ENCODE results near the gene IGFLR1. TPM values are rescaled to one million over a fixed set of nuclear protein-coding genes. Genes with fewer than 3 reads are reported as not detected.
A peak's percentile ranks its signal among the peaks of the same experiment; 100 is the strongest.

Gene IGFLR1
- total RNA-seq, 1 donor from 2014 or later, result 3.8 TPM

DNA sequence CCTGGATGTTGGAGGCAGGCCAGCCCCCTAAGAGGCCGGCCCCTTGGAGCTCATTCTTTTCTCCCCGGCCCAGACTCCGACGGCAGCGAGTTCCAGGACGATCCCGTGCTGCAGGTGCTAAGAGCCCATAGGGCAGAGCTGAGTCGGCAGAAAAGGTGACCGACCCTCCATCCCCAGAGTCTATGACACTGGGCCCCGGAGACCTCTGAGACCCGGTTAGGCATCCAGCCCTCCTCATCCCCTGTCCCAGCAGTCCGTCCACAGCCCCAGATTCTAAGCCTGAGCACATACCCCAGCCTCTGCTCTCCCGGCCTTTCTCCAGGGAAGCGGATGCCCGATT lies 25.8 kb upstream of the IGFLR1 start:
- TF ChIP-seq, protein P1, sequence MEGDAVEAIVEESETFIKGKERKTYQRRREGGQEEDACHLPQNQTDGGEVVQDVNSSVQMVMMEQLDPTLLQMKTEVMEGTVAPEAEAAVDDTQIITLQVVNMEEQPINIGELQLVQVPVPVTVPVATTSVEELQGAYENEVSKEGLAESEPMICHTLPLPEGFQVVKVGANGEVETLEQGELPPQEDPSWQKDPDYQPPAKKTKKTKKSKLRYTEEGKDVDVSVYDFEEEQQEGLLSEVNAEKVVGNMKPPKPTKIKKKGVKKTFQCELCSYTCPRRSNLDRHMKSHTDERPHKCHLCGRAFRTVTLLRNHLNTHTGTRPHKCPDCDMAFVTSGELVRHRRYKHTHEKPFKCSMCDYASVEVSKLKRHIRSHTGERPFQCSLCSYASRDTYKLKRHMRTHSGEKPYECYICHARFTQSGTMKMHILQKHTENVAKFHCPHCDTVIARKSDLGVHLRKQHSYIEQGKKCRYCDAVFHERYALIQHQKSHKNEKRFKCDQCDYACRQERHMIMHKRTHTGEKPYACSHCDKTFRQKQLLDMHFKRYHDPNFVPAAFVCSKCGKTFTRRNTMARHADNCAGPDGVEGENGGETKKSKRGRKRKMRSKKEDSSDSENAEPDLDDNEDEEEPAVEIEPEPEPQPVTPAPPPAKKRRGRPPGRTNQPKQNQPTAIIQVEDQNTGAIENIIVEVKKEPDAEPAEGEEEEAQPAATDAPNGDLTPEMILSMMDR (conservative IDR thresholded peaks at IDR 0.05), result no peak
- Mint-ChIP-seq H3K36me3 (peaks cover 8% of the 10 kb centered on the region), H3K9me3 (no peaks in the 10 kb centered on the region), H3K27me3 (no peaks in the 10 kb centered on the region), H3K4me3 (no peak overlapping the region), H3K27ac (no peak overlapping the region), H3K4me1 (ENCODE audit: unreplicated experiment) (peaks cover 3% of the 10 kb centered on the region)
- DNase-seq (ENCODE audit: extremely low spot score, unreplicated experiment), result peak; percentile 66

DNA sequence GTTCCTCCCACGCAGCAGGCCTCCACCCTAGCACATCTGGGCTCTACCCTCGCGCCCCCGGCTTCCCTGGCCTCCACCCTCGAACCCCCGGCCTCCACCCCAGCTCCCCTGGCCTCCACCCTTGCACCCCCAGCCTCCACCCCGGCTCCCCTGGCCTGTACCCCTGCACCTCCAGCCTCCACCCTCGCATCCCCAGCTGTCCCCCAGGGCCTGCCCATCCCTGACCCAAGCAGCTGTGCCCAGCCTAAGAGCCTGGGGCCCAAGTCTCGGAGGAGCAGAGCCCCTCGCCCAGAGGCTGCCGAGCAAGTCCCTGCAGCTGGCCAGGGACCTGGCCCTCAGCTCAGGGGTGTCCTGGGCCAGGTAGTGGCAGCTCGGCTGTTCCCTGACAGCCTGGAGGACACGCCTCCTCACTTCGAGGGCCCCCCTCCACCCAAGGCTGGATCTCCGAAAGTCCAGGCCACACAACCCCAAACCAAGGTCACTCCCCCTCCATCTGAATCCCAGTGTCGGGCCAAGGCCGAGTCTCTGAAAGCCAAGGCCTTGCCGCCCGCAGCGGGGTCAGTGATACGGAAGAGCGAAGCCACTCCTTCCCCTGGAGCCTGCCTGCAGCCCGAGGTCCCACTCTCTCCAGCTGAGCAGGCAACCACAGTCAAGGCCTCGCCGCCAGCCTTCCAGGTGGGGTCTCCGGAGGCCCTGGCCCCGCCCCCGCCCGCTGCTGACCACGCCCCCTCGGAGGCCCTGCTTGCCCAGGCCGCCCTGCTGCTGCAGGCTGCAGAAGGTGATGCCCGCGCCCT lies 25.2 kb upstream of the IGFLR1 start:
- DNase-seq (ENCODE audit: extremely low spot score, unreplicated experiment), result peak; percentile 56
- H3K36me3 Mint-ChIP-seq, result peaks cover 8% of the 10 kb centered on the region
- TF ChIP-seq, protein P1 (conservative IDR thresholded peaks at IDR 0.05), result no peak
- H3K4me1 Mint-ChIP-seq (ENCODE audit: unreplicated experiment), result no peaks in the 10 kb centered on the region
- H3K9me3 Mint-ChIP-seq, result no peaks in the 10 kb centered on the region
- H3K27ac Mint-ChIP-seq, result no peak overlapping the region
- no peaks in the 10 kb centered on the region for H3K27me3 Mint-ChIP-seq
- no peak overlapping the region for H3K4me3 Mint-ChIP-seq

DNA sequence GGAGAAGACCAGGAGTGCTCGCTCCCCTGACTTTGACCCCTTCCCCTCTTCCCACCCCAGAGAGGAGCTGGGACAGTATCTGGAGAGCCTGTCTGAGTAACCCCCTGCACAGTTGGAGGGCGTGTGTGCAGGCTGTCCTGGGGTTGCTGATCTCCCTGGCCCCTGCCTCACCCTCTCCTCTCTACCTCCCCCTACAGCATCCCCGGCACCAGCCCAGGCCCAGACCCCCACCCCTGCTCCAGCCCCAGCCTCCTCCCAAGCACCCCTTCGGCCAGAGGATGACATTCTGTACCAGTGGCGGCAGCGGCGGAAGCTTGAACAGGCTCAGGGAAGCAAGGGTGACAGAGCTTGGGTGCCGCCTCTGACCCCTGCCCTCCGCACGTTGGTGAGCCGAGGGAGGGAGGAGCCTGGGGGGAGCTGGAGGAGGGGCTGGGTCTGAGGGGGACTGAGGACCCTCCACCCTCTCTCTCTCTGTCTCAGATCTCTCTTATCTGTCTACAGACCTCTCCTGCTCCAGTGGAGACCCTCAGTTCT lies 24.4 kb upstream of the IGFLR1 start:
- TF ChIP-seq, protein P1 (conservative IDR thresholded peaks at IDR 0.05), result no peak
- H3K4me3 Mint-ChIP-seq, result no peak overlapping the region
- no peaks in the 10 kb centered on the region for H3K27me3 Mint-ChIP-seq
- H3K4me1 Mint-ChIP-seq (ENCODE audit: unreplicated experiment), result no peaks in the 10 kb centered on the region
- H3K9me3 Mint-ChIP-seq, result no peaks in the 10 kb centered on the region
- no peak overlapping the region for H3K27ac Mint-ChIP-seq
- peak; percentile 64 for DNase-seq (ENCODE audit: extremely low spot score, unreplicated experiment)
- peaks cover 12% of the 10 kb centered on the region for H3K36me3 Mint-ChIP-seq

DNA sequence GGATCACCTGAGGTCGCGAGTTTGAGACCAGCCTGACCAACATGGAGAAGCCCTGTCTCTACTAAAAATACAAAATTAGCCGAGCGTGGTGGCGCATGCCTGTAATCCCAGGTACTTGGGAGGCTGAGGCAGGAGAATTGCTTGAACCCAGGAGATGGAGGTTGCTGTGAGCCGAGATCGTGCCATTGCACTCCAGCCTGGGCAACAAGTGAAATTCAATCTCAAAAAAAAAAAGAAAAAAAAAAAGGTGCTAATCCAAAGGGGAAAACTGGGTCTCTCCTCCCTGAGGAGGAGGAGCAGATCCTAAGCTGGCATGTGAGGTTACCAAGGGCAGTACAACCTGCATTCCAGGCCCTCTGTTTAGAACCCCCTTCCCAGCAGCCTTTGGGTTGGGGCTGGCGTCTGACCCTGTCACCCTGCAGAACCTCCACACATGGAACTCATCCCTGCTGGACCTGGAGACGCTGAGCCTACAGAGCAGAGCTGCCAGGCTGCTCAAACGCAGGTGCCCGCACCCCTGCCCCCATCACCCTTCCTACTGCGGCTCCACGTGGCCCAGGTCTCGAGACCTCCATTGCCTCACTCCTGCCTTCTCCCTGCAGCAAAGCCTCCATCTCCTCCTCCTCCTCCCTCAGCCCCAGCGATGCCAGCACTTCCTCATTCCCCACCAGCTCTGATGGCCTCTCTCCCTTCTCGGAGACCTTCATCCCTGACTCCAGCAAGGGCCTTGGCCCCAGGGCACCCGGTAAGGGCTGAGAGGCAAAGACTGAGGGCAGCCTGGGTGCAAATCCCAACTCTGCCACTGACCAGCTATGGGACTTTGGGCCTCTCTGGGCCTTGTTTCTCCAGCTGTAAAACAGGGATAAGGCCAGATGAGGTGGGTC lies 22.4 kb upstream of the IGFLR1 start:
- Mint-ChIP-seq H3K27me3 (no peaks in the 10 kb centered on the region), H3K4me3 (no peak overlapping the region), H3K4me1 (ENCODE audit: unreplicated experiment) (no peaks in the 10 kb centered on the region), H3K36me3 (peaks cover 12% of the 10 kb centered on the region), H3K27ac (no peak overlapping the region), H3K9me3 (no peaks in the 10 kb centered on the region)
- TF ChIP-seq, protein P1 (conservative IDR thresholded peaks at IDR 0.05), result no peak
- DNase-seq (ENCODE audit: extremely low spot score, unreplicated experiment), result no peak

DNA sequence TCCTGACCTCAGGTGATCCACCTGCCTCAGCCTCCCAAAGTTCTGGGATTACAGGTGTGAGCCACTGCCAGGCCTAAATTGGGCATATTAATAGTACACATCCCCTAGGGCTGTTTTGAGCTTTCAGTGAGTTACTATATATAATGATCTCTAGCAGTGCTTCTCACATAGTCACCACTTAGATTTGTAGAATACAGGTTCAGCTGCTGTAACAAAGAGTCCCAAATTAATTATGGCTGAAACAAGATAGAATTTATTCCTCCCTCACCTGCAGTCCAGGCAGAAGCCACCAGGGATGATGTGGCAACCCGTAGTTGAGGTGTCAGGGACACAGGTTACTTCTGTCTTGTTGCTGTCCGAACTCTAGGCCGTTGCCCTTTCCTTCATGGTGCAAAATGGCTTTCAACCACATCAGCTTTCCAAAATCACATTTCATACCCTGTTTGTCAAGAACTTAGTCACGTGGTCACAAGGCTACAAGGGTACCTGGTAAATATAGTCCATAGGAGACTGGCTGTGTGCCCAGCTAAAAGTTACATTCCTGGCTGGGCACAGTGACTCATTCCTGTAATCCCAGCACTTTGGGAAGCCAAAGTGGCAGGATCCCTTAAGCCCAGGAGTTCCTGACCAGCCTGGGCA lies 18.6 kb upstream of the IGFLR1 start:
- no peak for DNase-seq (ENCODE audit: extremely low spot score, unreplicated experiment)
- peaks cover 9% of the 10 kb centered on the region for H3K4me1 Mint-ChIP-seq (ENCODE audit: unreplicated experiment)
- no peak overlapping the region for H3K27ac Mint-ChIP-seq
- peaks cover 7% of the 10 kb centered on the region for H3K27me3 Mint-ChIP-seq
- no peak overlapping the region for H3K4me3 Mint-ChIP-seq
- H3K36me3 Mint-ChIP-seq, result peaks cover 10% of the 10 kb centered on the region
- TF ChIP-seq, protein P1 (conservative IDR thresholded peaks at IDR 0.05), result no peak
- H3K9me3 Mint-ChIP-seq, result no peaks in the 10 kb centered on the region

Measured in type B pancreatic cell (in vitro differentiated cells).